Cardiac muscle cell (in vitro differentiated cells and primary cell): Measurements from ENCODE around the gene KIF27. TPM values are rescaled to one million over a fixed set of nuclear protein-coding genes. Genes with fewer than 3 reads are reported as not detected.
"Not testable (repeated sequence)": the region's sequence is repeated elsewhere in the genome, so short reads cannot be mapped to it uniquely, and the experiment has no call there.

Experiments used
- DNase-seq, 2 donors: peaks; one replicate each; pipeline versions ENCODE4 v3.0.0 to v3.0.0-alpha.2; 2010 to 2017; ENCODE audit warnings: low read depth in 1 of 2, low spot score in 1 of 2
- H3K27ac ChIP-seq: fragments of 200-600 bp; sonication (generic); 2 replicates; pipeline ENCODE4 v1.5.1; 2016
- H3K27me3 ChIP-seq: fragments of 200-600 bp; sonication (generic); 2 replicates; pipeline ENCODE4 v1.6.0; 2016; ENCODE audit warnings: control low read depth
- H3K36me3 ChIP-seq: fragments of 200-600 bp; sonication (generic); 2 replicates; pipeline ENCODE4 v1.5.1; 2016; ENCODE audit warnings: control low read depth
- H3K4me1 ChIP-seq: fragments of 200-600 bp; sonication (generic); 2 replicates; pipeline ENCODE4 v1.8.1; 2017; ENCODE audit warnings: low read depth, mild to moderate bottlenecking, mixed run types
- H3K4me3 ChIP-seq: fragments of 200-600 bp; sonication (generic); 2 replicates; pipeline ENCODE4 v1.5.1; 2016; ENCODE audit warnings: mild to moderate bottlenecking
- H3K9me3 ChIP-seq: fragments of 200-600 bp; sonication (generic); 2 replicates; pipeline ENCODE4 v1.5.1; 2017; ENCODE audit warnings: low read depth, mild to moderate bottlenecking, control low read depth
- CTCF ChIP-seq: IDR thresholded peaks from 2 replicates; pipeline ENCODE4 v1.5.1; 2012; ENCODE audit warnings: low read depth, mild to moderate bottlenecking, low read length
- polyA plus RNA-seq: library from polyadenylated mRNA; unstranded; fragments of >200 nt; fragmentation: Nextera tagmentation; extraction: Ambion mirVana; gene quantifications from 2 replicates; pipeline ENCODE4 v1.2.1, GENCODE V29; 2016
- total RNA-seq: library from RNA; depleted of rRNA; stranded (reverse); fragments of >200 nt; gene quantifications from 2 replicates; pipeline ENCODE4 v1.2.3, GENCODE V29; 2016

KIF27 gene
- total and polyA plus RNA-seq, 2 experiments from 2014 or later, result 6.2 to 6.6 TPM

GRCh38 chr9:83817356-83818278, 103.6 kb downstream of the KIF27 start, which contains the start of gene GKAP1:
Gene GKAP1, minus strand, starts transcription at chr9:83817769. Its CDS starts 11,252 bp downstream, at chr9:83806517.
- H3K4me1 ChIP-seq, H3K9me3 ChIP-seq, H3K36me3 ChIP-seq, H3K27me3 ChIP-seq: not testable (repeated sequence)
- Histone ChIP-seq H3K4me3 (peak within 1 kb of the TSS; percentile 68), H3K27ac (peak within 1 kb of the TSS; percentile 65)
- peak; percentile 70 to 85 for DNase-seq

GRCh38 chr9:83817011-83817355, 104.2 kb downstream of the KIF27 start:
- peak overlapping the region; percentile 65 for H3K27ac ChIP-seq
- not testable (repeated sequence) for H3K36me3 ChIP-seq, H3K27me3 ChIP-seq, H3K4me1 ChIP-seq, H3K9me3 ChIP-seq
- peak in 1 of 2 donors; percentile 3 for DNase-seq
- H3K4me3 ChIP-seq, result peak overlapping the region; percentile 68

GRCh38 chr9:83815120-83815519, 106.1 kb downstream of the KIF27 start:
- not testable (repeated sequence) for H3K9me3 ChIP-seq, H3K27me3 ChIP-seq, DNase-seq, H3K36me3 ChIP-seq, H3K27ac ChIP-seq, H3K4me1 ChIP-seq, H3K4me3 ChIP-seq

GRCh38 chr9:83809213-83809612, 112.0 kb downstream of the KIF27 start:
- DNase-seq, H3K4me1 ChIP-seq, H3K27ac ChIP-seq, H3K27me3 ChIP-seq, H3K36me3 ChIP-seq, H3K4me3 ChIP-seq, H3K9me3 ChIP-seq: not testable (repeated sequence)

- not testable (repeated sequence) for H3K9me3 ChIP-seq, H3K4me1 ChIP-seq, H3K36me3 ChIP-seq, H3K27ac ChIP-seq, H3K27me3 ChIP-seq, H3K4me3 ChIP-seq, DNase-seq
Observed at GRCh38 chr9:83804454-83804853, 116.8 kb downstream of the KIF27 start.

GRCh38 chr9:83803941-83804340, 117.3 kb downstream of the KIF27 start:
- not testable (repeated sequence) for H3K27me3 ChIP-seq, H3K4me3 ChIP-seq, H3K4me1 ChIP-seq, DNase-seq, H3K9me3 ChIP-seq, H3K27ac ChIP-seq
- peaks cover 15% of the 10 kb centered on the region for H3K36me3 ChIP-seq

GRCh38 chr9:83800236-83801033, 120.8 kb downstream of the KIF27 start:
- Histone ChIP-seq H3K4me1 (no peaks in the 10 kb centered on the region), H3K27ac (no peak overlapping the region), H3K27me3 (no peaks in the 10 kb centered on the region), H3K4me3 (no peak overlapping the region), H3K36me3 (peaks cover 19% of the 10 kb centered on the region), H3K9me3 (no peaks in the 10 kb centered on the region)
- no peak for TF ChIP-seq CTCF
- peak in 1 of 2 donors; percentile 1 for DNase-seq

- Histone ChIP-seq H3K4me3 (no peak overlapping the region), H3K9me3 (no peaks in the 10 kb centered on the region), H3K4me1 (no peaks in the 10 kb centered on the region)
Observed at GRCh38 chr9:83794051-83794450, 127.2 kb downstream of the KIF27 start.

More at GRCh38 chr9:83794051-83794450, 127.2 kb downstream of the KIF27 start:
- DNase-seq, result no peak
- Histone ChIP-seq H3K36me3 (peaks cover 22% of the 10 kb centered on the region), H3K27me3 (no peaks in the 10 kb centered on the region), H3K27ac (no peak overlapping the region)
- TF ChIP-seq CTCF, result no peak
